Astrocyte of the spinal cord (primary cell): Measurements from ENCODE around the gene DNM3.
A peak's percentile ranks its signal among the peaks of the same experiment; 100 is the strongest.

ENCODE experiments used
- DNase-seq: peaks from one replicate; pipeline ENCODE4 v3.0.0; 2011; ENCODE audit warnings: low read depth, low spot score
- H3K4me3 ChIP-seq: 2 replicates; pipeline ENCODE4 v1.5.1; 2011; ENCODE audit warnings: low read depth, mild to moderate bottlenecking, low read length, moderate library complexity
- in situ Hi-C: cut with HindIII; loops from 2 replicates; pipeline ENCODE4 v1.10.0; 2017; ENCODE audit warnings: low sequenced_read_pairs
- TF ChIP-seq, protein P1 (sequence below): IDR thresholded peaks from 2 replicates; pipeline ENCODE4 v1.5.1; 2012; ENCODE audit warnings: low read depth, mild to moderate bottlenecking, low read length, inconsistent platforms

The DNM3 gene

DNA sequence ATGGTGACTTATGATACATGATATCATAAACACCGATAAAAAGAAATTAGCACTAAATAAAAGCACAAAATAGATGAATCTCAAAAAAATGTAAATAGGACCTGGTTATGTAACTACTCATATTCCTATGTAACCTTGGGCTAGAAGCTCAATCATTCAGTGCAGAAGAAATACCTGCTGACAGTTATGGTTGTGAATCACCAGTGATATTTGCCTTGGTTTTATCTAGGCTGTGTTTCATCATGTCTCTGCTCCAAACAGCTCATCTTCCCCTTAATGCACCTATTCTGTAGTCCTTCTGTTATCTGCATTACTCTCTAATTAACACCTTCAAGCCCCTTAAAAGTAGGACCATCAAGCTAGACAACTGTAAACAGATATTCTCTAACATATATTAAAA is 618.9 kb downstream of the DNM3 start:
- H3K4me3 ChIP-seq, result no peak overlapping the region
- in situ Hi-C loops, result no loop called here
- DNase-seq, result no peak
- TF ChIP-seq, protein P1, sequence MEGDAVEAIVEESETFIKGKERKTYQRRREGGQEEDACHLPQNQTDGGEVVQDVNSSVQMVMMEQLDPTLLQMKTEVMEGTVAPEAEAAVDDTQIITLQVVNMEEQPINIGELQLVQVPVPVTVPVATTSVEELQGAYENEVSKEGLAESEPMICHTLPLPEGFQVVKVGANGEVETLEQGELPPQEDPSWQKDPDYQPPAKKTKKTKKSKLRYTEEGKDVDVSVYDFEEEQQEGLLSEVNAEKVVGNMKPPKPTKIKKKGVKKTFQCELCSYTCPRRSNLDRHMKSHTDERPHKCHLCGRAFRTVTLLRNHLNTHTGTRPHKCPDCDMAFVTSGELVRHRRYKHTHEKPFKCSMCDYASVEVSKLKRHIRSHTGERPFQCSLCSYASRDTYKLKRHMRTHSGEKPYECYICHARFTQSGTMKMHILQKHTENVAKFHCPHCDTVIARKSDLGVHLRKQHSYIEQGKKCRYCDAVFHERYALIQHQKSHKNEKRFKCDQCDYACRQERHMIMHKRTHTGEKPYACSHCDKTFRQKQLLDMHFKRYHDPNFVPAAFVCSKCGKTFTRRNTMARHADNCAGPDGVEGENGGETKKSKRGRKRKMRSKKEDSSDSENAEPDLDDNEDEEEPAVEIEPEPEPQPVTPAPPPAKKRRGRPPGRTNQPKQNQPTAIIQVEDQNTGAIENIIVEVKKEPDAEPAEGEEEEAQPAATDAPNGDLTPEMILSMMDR, result no peak

DNA sequence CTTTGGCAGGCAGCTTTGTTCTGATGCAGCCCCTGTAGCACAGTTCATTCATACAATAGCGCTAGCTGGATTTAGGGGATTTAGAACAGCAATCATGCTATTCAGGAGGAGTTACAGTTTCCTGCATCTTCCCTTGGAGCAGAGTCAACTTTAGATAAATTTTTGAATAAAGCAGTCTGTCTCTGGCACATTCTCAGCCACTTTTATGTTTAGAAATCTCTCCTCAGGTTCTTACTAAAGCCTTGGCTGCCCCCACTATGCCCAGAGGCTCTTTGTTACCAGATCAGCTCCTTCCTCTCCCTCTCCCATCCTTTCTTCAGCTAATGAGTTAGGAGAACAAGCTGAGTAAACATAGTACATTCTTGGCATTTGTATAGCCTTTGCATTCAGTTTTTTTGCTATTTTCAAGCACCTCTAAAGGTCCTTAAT is 619.6 kb downstream of the DNM3 start:
- in situ Hi-C loops, result no loop called here
- no peak overlapping the region for H3K4me3 ChIP-seq
- TF ChIP-seq, protein P1, result no peak
- peak; percentile 32 for DNase-seq
